Epithelial cell of prostate (primary cell): Measurements from ENCODE around the gene RAB40C.

Source experiments
- DNase-seq: peaks from one replicate; pipeline ENCODE4 v3.0.0-alpha.2; 2011; ENCODE audit warnings: low read depth, low spot score
- H3K27ac ChIP-seq: fragments of 450-650 bp; 2 replicates; pipeline ENCODE4 v1.5.1; 2017; ENCODE audit warnings: mild to moderate bottlenecking

RAB40C gene

GRCh38 chr16:558298-559020, 31.4 kb upstream of the RAB40C start:
- H3K27ac ChIP-seq: no peak overlapping the region
- no peak for DNase-seq

GRCh38 chr16:559021-559380, 30.9 kb upstream of the RAB40C start:
- no peak overlapping the region for H3K27ac ChIP-seq

DNA sequence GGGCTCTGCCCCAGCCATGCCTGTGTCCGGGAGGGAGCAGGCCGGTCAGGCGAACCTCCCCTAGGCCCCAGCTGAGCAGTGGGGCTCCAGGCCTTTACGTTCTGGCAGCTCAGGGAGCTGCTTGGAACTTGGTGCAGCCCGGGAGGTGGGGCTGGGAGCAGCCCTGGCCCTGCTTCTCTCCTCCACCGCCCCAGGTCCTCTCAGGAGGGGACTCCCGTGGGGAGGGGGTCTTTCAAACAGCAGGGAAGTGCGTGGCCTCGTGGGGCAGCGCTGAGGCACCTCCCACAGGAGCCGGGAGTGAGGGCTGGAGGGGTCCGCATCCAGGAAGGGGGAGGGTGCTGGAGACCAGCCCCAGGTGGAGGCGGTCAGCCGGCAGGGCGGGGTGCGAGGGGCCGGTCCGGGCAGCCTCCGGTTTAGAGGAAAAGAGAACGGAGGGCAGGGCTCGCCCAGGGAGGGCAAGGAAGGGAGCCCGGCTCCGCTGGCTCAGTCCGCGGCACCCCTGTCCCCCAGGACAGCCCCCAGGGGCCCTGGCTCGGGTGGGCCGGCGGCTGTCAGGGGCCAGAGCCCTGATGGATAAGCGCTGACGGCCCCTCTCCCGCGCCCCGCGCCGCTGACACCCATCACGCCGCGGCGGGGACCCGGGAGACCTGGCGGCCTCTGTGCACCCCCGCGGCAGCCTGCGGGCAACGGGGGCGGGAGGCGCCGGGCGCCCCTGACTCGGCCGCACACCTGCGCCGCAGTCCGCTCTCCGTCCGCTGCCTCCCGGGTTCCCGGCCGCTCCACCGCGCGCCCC, 30.3 kb upstream of the RAB40C start:
- DNase-seq: no peak
- no peak overlapping the region for H3K27ac ChIP-seq

More at GRCh38 chr16:559021-559380, 30.9 kb upstream of the RAB40C start:
- no peak for DNase-seq

DNA sequence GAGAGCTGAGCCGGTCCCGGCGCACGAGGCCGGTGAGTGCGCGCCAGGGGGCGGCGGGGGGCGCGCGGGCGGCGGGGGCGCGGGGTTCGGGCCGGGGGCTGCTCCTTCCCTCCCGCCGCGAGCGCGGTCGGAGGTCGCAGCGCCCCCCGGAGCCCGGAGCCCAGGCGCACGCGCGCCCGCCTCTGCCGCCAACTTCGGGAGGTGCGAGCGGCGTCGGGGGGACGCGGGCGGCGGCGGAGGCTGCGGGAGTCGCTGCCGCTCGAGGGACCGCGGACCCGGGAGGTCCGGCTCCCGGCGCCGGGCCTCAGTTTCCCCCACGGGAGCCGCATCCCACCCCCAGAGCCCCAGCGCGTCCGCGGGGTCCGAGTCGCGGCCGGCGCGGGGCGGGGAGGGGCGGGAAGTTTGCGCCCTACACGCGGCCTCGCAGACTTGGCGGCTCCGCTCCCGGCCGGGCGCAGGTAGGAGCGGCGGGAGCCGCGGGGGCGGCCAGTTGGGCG, 29.6 kb upstream of the RAB40C start, which contains the start of gene PRR35:
Gene PRR35 (plus strand): TSS at position 191 of the 497 bp plus-strand sequence. CDS start 2,901 bp downstream, outside the sequence.
- no peak for DNase-seq
- no peak within 1 kb of the TSS for H3K27ac ChIP-seq

DNA sequence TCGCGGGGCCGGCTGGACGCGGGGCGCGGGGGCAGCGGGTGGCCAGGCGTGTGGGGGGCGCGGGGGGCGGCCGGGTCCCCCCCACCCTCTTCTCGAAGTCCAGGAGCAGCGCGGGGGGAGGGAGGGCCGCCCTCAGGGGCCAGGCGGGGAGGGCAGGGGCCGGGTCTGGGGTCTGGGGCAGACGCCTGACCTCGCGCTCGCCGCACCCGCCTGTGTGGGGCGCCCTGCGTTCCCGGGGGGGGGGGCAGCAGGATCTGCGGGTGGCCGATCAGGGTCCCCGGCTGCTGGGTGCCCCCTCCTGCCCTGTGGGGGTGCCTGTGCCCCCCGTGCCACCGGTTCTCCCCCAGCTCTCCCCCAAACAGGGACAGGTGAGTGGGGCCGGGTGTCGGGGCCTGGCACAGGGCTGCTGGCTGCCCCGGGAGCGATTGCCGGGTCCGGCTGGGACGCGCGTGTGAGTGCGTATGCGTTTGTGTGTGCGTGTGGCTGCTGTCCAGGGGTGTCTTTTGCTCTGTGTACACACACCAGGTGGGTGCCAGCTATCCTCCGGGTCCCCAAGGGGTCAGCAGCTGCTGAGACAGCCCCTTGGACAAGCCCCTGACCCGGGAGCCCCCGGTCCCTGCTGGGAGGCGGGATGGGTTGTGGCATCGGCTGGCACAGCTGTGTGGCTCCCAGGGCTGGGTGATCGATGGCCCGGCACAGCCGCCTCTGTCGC, 29.0 kb upstream of the RAB40C start:
- no peak overlapping the region for H3K27ac ChIP-seq
- DNase-seq: no peak

- H3K27ac ChIP-seq: no peak overlapping the region
- no peak for DNase-seq
These were observed 28.5 kb upstream of the RAB40C start for GRCh38 chr16:561413-561794.

DNA sequence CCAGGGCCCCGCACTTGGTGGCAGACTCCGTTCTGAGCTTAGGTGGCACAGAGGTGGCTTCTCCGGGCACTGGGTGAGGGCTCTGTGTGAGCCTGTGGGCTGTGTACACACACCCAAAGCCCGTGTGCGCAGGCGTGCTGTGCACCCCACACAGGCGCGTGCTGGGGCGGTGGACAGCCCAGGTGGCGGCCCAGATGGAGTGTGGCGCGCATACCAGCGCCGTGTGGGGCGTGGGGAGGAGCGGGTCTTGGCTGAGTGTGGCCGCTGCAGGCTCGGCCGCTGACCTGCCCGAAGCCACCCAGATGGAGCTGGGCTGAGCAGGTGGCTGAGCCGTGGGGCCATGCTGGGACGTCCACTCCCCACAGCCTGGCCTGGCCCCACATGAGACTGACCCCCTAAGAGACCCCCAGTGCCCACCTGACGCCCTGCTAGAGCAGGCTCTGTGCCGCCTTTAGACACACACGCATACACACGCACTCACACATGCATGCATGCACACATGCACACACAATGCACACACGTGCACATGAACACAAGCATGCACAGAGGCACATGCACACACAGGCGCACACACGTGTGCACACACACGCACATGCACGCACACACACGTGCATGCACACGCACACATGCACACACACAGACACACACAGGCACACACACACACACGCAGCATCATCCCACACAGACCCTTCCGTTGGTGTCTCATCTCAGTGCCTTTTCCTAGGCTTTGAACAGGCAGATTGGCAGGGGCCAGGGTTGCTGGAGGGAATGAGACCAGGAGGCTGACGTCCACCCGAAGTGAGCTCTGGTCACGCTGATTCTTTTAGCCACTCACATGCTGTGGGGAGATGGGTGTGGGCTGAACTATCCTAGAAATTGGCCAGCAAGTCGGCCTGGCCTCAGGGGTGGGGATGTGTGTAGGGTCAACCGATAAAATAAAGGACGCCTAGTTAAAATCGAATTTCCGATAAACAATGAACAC, 27.6 kb upstream of the RAB40C start:
- no peak for DNase-seq
- no peak overlapping the region for H3K27ac ChIP-seq

- no peak overlapping the region for H3K27ac ChIP-seq
- DNase-seq: no peak
These were observed 26.7 kb upstream of the RAB40C start for GRCh38 chr16:563072-563644.

- no peak overlapping the region for H3K27ac ChIP-seq
- no peak for DNase-seq
These were observed 25.0 kb upstream of the RAB40C start for GRCh38 chr16:564690-565418.

DNA sequence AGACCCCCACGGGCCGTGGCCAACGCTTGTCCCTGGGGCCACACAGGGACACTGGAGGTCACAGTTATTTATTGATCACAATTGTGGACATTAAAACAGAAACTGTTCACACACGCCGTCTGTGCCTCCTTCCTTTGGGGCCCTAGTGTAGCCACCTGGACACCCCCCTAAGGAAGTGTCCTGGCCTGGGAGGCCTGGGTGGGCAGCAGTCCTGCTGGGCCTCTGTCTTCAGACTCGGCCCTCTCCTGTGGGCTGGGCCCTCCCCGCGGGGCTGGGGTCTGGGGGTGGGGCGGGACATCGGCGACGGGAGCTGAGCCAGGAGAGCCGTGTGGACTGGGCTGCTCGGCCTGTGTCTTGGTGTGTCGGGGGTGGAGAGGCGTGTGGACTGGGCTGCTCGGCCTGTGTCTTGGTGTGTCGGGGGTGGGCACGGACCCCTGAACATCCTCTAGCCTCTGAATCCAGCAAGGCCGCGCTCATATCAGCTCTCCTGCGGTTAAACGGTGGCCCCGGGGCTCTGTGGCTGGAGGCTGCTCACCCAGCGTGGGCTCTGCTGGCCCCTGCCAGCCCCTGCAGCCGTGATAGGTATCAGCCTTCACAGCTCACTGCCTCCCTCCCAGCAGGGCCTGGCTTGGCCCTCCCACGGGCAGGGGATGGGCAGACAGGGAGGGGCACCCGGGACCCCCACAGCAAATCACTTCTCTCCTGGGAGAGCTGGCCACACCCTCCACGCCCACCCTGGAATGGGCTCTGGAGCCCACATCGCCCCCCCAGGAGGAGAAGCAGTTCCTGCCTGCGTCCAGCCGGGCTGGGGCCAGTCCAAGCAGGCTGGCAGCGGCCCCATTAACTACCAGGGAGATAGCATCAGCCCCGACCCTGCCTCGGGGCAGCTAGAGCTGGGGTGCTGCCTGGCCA, 24.2 kb upstream of the RAB40C start:
- no peak for DNase-seq

GRCh38 chr16:566475-567372, 23.1 kb upstream of the RAB40C start, which contains the start of gene NHLRC4:
TSS of gene NHLRC4 (plus strand) at chr16:567005. CDS start at chr16:568048, 1,043 bp downstream.
- no peak within 1 kb of the TSS for H3K27ac ChIP-seq
- no peak for DNase-seq

More for the DNA sequence above, 24.2 kb upstream of the RAB40C start:
- no peak overlapping the region for H3K27ac ChIP-seq

GRCh38 chr16:567373-568256, 22.3 kb upstream of the RAB40C start:
- H3K27ac ChIP-seq: no peak overlapping the region
- DNase-seq: no peak

DNA sequence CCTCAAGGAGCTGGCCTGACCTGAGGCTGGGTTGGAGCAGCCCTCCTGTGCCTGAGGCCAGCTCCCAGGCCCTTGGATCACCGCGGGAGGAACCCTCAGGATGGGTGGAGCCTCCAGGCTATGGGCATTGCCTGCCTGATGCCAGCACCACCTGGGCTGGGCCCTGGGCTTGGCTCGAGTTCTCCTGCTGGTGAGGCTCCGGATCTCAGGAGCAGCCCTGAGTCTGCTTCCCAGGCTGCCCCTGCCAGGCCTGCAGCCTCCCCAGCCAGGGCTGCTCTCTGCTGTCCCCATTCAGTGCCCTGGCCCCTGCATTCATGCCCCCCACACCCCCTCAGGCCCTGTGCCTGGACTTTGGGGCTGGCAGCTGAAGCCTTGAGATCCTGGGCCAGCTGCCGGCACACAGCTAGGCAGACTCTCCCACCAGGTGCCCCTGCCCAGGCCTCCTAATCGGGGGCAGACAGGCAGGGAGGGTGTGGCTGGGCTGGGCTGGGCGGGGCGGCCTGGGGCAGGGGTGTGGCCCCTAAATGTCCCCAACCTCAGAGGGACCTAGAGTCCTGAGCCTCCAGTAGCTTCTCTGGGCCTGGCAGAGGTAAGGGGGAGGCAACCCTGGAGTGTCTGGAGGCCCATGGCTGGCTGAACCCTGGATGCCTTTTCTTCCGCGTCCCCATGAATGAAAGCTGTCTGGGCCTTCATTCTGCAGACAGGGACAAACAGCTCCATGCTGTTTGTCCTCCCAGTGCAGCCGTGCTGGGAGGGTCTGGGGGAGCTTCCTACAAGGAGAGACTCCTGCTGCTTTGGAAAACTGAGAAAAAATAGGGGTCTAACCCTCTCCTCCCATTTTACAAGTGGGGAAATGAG, 21.2 kb upstream of the RAB40C start:
- H3K27ac ChIP-seq: no peak overlapping the region
- no peak for DNase-seq

DNA sequence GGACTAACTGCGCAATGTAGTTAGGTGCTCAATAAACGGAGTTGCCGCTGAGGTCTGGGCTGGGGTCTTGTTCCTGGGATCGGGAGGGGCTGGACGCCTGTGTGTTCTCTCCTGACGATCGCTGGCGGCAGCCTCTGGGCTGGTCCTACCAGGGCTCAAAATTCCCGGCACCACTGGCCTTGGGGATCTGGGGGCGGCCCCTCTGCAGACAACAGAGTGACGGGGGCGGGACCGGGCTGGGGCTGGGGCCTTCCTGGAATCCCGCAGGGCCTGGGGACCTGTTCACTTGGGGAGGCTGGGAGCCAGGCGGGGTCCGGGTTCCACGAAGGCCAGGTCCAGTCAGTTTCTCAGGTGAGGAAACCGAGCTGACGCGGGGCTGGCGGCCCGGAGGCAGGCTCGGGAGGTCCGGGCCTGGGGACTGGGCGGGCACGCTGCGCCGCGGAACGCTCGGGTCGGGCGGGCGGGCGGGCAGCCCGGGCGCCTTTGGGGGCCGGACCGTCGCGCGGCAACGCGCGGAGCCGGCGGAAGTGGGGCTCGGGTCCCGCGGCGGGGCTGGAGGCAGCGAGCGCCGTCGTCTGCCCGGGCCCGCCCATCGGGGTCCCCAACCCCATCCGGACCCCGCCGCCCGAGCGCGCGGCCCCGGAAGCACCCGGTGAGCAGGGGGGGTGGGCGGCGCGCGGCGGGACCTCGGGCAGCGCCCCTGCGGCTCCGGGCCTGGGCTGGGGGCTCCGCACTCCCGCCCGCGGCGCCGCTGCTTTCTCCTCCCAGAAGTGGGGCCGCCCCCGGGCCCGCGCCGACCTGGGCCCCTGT, 20.2 kb upstream of the RAB40C start, which contains the start of gene PIGQ:
Gene PIGQ (plus strand): TSS at position 524 of the 810 bp plus-strand sequence. CDS start 4,107 bp downstream, outside the sequence.
- DNase-seq: no peak
- peak within 1 kb of the TSS; percentile 15 for H3K27ac ChIP-seq
